ENCODE data around the gene FOXN4.

GRCh38 chr12:109269428-109269827, 39.7 kb downstream of the FOXN4 start:
- TF ChIP-seq CTCF (IDR thresholded peaks at IDR 0.05; ENCODE audit: insufficient read depth, low read length): no peak
- TF ChIP-seq, protein P1, sequence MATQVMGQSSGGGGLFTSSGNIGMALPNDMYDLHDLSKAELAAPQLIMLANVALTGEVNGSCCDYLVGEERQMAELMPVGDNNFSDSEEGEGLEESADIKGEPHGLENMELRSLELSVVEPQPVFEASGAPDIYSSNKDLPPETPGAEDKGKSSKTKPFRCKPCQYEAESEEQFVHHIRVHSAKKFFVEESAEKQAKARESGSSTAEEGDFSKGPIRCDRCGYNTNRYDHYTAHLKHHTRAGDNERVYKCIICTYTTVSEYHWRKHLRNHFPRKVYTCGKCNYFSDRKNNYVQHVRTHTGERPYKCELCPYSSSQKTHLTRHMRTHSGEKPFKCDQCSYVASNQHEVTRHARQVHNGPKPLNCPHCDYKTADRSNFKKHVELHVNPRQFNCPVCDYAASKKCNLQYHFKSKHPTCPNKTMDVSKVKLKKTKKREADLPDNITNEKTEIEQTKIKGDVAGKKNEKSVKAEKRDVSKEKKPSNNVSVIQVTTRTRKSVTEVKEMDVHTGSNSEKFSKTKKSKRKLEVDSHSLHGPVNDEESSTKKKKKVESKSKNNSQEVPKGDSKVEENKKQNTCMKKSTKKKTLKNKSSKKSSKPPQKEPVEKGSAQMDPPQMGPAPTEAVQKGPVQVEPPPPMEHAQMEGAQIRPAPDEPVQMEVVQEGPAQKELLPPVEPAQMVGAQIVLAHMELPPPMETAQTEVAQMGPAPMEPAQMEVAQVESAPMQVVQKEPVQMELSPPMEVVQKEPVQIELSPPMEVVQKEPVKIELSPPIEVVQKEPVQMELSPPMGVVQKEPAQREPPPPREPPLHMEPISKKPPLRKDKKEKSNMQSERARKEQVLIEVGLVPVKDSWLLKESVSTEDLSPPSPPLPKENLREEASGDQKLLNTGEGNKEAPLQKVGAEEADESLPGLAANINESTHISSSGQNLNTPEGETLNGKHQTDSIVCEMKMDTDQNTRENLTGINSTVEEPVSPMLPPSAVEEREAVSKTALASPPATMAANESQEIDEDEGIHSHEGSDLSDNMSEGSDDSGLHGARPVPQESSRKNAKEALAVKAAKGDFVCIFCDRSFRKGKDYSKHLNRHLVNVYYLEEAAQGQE (IDR thresholded peaks at IDR 0.05; ENCODE audit: insufficient replicate concordance, low read depth): no peak

Measured in HL-60 (cell line).